HT1080 (cell line): ENCODE results near the gene SALL4. TPM values are rescaled to one million over a fixed set of nuclear protein-coding genes. Genes with fewer than 3 reads are reported as not detected.
"Not testable (repeated sequence)": the region's sequence is repeated elsewhere in the genome, so short reads cannot be mapped to it uniquely, and the experiment has no call there.

Experiments
- DNase-seq: peaks from one replicate; pipeline ENCODE4 v3.0.0-alpha.2; 2015; ENCODE audit warnings: low read depth
- total RNA-seq: library from RNA; depleted of rRNA; stranded (reverse); fragments of >200 nt; shearing (Covaris generic); gene quantifications from 2 replicates; pipeline ENCODE4 v1.2.3, GENCODE V29; 2014; rRNA removed

Gene SALL4
- total RNA-seq, 1 experiment from 2014 or later = not detected

DNA sequence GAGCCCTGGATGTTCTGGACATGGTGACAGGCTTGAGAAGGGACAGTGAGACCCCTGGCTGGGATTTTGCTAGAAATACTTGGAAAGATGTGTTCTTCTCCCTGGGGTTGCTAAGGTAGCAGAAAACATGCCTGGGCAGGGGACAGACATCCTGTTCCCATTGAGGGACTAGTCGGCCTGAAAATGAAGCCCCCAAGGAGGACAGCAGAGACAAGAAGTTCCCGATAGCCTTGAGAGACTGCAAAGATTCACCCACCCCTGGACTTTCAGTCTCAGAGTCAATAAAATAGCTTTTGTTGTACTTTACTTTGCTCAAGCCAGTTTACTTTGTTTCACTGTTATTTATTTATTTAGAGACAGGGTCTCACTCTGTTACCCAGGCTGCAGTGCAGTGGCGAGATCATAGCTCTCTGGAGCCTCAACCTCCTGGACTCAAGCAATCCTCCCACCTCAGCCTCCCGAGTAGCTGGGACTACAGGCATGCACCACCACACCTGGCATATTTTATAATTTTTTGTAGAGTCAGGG is 62.5 kb downstream of the SALL4 start:
- no peak for DNase-seq

DNA sequence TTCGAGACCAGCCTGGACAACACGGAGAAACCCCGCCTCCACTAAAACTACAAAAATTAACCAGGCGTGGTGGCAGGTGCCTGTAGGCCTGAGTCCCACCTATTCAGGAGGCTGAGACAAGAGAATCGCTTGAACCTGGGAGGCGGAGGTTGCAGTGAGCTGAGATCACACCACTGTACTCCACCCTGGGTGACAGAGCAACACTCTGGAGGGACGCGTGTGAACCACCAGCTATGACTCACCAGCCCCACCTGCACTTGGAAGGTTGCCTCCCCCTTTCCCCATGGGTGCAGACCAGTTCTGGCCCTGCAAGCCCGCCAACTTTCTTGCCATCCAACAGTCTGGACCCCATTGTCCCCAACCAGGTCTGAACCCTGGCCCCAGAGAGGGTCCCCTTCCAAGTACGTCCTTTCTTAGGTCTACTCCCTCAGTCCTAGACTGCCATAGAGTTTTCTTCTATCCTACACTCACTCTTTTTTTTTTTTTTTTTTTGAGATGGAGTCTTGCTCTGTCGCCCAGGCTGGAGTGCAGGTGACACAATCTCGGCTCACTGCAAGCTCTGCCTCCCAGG is 63.4 kb downstream of the SALL4 start:
- peak; percentile 40 for DNase-seq

DNA sequence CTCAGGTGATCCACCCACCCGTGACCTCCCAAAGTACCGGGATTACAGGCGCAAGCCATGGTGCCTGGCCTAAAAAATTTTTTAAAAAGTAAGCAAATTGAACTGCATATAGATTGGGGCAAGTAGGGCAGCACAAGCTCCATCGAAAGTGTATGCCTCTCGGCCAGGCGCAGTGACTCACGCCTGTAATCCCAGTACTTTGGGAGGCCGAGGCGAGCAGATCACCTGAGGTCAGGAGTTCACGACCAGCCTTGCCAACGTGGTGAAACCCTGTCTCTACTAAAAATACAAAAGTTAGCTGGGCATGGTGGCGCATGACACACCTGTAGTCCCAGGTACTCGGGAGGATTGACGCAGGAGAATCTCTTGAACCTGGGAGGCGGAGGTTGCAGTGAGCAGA is 64.1 kb downstream of the SALL4 start:
- DNase-seq = not testable (repeated sequence)

DNA sequence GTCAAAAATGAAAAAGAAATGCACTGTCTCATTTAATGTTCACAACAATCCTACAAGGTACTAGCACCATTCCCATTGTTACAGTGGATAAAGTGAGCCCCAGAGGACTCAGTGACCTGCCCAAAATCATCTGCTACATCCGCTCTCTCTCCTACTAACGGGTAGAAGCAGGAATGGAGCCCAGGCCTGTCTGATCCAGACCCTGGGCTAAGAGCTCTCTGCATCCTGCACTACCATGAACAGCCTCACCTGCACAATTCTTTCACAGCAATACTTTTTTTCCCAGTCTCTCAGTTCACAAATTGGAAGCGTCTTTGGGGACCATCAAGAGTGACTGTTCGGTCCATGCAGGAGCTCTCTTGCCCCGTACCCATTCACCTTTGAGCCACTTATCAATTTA is 65.4 kb downstream of the SALL4 start:
- DNase-seq = no peak

DNA sequence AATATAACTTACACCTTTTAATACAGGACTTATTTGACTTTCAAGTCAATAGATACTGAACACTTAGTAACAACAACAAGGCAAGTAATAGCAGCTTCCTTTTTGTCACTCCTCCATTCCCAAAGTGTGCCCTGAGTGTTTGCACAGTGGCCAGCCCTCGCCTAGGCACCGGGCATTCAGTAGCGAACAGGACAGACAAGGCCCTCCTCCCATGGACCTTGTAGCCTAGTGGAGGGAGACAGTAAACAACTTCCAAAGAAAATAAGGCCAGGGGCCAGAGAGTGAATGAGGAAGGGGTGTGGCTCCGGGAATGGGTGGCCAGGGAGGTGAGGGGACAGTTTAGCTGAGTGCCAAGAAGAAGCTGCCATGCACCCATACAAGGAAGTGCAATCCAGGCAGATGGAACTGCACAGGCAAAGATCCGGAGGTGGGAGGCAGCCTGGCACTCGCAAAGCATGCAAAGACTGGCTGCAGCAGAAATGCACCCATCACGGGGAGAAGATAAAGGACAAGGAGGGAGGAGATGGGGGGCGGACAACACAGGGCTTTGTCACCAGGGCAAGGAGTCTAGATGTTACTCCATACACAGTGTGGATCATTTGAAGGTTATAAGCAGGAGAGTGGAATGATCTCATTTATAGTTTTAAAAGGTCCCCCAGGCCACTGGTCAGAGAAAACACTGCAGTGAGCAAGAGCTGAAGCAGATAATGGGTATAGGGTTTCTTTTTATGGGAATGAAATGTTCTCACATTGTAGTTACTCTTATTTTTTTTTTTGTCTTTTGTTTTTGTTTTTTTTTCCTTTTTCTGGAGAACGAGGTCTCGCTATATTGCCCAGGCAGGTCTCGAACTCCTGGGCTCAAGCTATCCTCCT is 66.4 kb downstream of the SALL4 start:
- no peak for DNase-seq

DNA sequence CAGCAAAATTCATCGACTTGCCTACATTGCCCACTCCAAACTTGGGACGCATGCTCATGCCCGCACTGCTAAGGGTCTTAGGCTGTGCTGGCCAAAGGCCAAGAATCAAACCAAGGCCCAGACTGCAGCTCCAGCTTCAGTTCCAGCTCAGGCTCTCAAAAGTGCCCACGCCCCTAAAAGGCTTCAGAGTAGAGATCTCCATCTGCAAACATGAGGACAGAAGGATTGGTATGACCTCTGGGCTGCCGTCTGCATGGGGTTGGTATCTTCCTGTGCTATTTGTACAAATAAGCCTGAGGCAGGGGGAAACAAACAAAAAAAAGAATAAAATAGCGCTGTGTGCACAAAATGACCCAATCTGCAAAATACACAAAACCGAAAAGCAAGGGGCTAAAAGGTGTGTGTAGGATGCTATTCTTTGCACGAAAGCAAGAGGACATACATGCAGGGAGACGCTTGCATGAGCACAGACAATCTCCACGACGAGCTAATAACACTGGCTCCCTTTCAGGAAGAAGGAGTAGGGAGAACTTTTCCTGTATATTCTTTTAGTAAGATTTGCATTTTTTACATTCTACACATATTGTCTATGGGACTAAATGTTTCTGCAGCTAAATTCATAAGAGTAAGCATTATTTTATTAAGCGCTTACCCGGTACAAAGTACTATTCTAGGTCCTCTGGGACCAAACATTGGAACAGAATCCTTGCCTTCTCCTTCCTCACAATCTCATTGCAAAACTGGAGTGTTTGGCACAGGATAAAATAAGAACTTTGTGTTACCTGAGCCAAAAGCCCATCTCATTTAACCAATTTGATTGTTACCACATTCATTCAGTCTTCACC is 67.2 kb downstream of the SALL4 start:
- DNase-seq = no peak

DNA sequence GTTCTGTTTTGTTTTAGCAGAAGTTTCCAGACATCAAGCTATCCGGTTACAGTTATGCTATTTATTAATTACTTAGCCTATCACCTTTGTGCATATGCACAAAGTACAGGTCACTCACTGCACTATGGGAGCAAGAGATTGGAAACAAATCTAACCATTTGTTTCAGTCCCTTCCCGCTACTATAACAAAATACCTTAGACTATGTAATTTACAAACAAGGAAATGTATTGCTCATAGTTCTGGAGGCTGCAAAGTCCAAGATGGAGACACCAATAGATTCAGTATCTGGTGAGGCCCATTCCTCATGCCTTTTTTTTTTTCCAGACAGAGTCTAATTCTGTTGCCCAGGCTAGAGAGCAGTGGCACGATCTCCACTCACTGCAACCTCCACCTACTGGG is 69.3 kb downstream of the SALL4 start:
- DNase-seq = no peak

Other genes with a start within 250 kb of the SALL4 start
- gene ATP9A, start 34.1 kb downstream of the SALL4 start, total RNA-seq = 2.4 and 3.0 TPM in 2 replicates